Left lung (tissue), 10 donors: Measurements from ENCODE around the gene PPP1R12B. TPM values are rescaled to one million over a fixed set of nuclear protein-coding genes. Genes with fewer than 3 reads are reported as not detected.
"Not testable (repeated sequence)": the region's sequence is repeated elsewhere in the genome, so short reads cannot be mapped to it uniquely, and the experiment has no call there.

Experiments
- ATAC-seq: fragments of 200-7000 bp; cut with Tn5 transposase; one replicate; pipeline ENCODE4 v1.9.1; 2020; ENCODE audit warnings: moderate library complexity
- DNase-seq, 4 donors: peaks; one replicate each; pipeline ENCODE4 v3.0.0-alpha.2; 2013 to 2020
- H3K27ac ChIP-seq, 2 donors: fragments of 200-600 bp; sonication (generic) in 1 of 2; one replicate each; pipeline versions ENCODE4 v1.5.0 to v1.8.0; 2020 to 2021
- H3K27me3 ChIP-seq, 2 donors: fragments of 200-600 bp; sonication (generic) in 1 of 2; one replicate each; pipeline versions ENCODE4 v1.5.0 to v1.8.0; 2020 to 2021
- H3K36me3 ChIP-seq, 2 donors: fragments of 200-600 bp; sonication (generic) in 1 of 2; one replicate each; pipeline versions ENCODE4 v1.5.0 to v1.8.0; 2020 to 2021
- H3K4me1 ChIP-seq, 2 donors: fragments of 200-600 bp; one replicate each; pipeline ENCODE4 v1.8.0; 2021
- H3K4me3 ChIP-seq, 2 donors: fragments of 200-600 bp; sonication (generic) in 1 of 2; one replicate each; pipeline versions ENCODE4 v1.5.0 to v1.8.0; 2020 to 2021; ENCODE audit warnings: mild to moderate bottlenecking in 1 of 2
- H3K9me3 ChIP-seq, 2 donors: fragments of 200-600 bp; sonication (generic) in 1 of 2; one replicate each; pipeline versions ENCODE4 v1.5.0 to v1.8.0; 2020 to 2021
- intact Hi-C, 2 donors: fragments of 100-400 bp; cut with DNase I; formaldehyde crosslinking; loops; one replicate each; pipeline versions ENCODE4 v1.11.2 to v1.14.2; 2022
- polyA plus RNA-seq, 6 donors: library from polyadenylated mRNA; unstranded; fragments of 120-200 nt; gene quantifications; one replicate each; pipeline ENCODE4 v1.2.1, GENCODE V29; 2013; ENCODE audit not compliant: insufficient read length in 6 of 6
- total RNA-seq, 2 donors: library from RNA; stranded (reverse); fragmentation: NEBNext Ultra II Directional; extraction: Animal tissue kit (Norgen Biotek cat#: 25700); gene quantifications; one replicate each; pipeline ENCODE4 v1.2.1, GENCODE V29; 2021
- TF ChIP-seq, protein P1 (sequence below), 2 donors: fragments of 200-600 bp; sonication (generic) in 1 of 2; IDR thresholded peaks; one replicate each; pipeline versions ENCODE4 v1.5.0 to v1.8.0; 2021; ENCODE audit warnings: antibody characterized with exemption in 2 of 2
- donor health status: DM: no; HTN: yes; CAD: no.
- donor health status: DM: no; HTN: no; CAD: no.

The PPP1R12B gene
- total and polyA plus RNA-seq, 8 donors: 25.8 to 45.9 (median 30.8) TPM

GRCh38 chr1:202616355-202616915 is 267.9 kb downstream of the PPP1R12B start:
- no peak overlapping the region for H3K4me3 ChIP-seq
- TF ChIP-seq, protein P1, sequence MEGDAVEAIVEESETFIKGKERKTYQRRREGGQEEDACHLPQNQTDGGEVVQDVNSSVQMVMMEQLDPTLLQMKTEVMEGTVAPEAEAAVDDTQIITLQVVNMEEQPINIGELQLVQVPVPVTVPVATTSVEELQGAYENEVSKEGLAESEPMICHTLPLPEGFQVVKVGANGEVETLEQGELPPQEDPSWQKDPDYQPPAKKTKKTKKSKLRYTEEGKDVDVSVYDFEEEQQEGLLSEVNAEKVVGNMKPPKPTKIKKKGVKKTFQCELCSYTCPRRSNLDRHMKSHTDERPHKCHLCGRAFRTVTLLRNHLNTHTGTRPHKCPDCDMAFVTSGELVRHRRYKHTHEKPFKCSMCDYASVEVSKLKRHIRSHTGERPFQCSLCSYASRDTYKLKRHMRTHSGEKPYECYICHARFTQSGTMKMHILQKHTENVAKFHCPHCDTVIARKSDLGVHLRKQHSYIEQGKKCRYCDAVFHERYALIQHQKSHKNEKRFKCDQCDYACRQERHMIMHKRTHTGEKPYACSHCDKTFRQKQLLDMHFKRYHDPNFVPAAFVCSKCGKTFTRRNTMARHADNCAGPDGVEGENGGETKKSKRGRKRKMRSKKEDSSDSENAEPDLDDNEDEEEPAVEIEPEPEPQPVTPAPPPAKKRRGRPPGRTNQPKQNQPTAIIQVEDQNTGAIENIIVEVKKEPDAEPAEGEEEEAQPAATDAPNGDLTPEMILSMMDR (IDR thresholded peaks at IDR 0.05): no peak
- no peaks in the 10 kb centered on the region for H3K36me3 ChIP-seq
- H3K4me1 ChIP-seq: peaks cover 13 to 34% of the 10 kb centered on the region in 2 donors
- no peaks in the 10 kb centered on the region for H3K9me3 ChIP-seq
- ATAC-seq (no peak), DNase-seq (no peak)
- H3K27ac ChIP-seq: no peak overlapping the region
- peaks cover 0 to 86% of the 10 kb centered on the region in 2 donors for H3K27me3 ChIP-seq
- intact Hi-C loops: no loop called here

DNA sequence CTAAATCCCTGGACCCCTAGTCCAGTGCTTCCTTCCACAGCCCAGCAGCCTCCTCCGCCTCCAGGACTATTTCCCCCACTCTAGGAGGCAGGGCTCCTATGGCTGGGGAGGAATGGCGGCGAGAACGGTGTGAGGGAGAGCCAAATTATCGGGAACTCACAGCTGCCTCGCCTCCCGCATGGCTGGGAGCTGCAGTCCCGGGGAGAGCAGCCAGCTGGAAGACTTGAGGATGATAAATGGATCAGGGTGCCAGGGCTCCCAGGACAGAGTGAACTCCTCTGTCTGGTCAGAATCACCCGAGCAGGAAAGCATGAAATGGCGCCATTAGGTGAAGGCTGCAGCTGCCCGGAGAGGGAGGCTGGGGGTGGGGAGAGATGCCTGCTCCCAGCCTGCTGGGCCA is 270.5 kb downstream of the PPP1R12B start:
- H3K9me3 ChIP-seq, intact Hi-C loops, H3K36me3 ChIP-seq, ATAC-seq, H3K4me3 ChIP-seq, DNase-seq, H3K27ac ChIP-seq: not testable (repeated sequence)
- H3K27me3 ChIP-seq: peaks cover 0 to 91% of the 10 kb centered on the region in 2 donors
- H3K4me1 ChIP-seq: peaks cover 13 to 27% of the 10 kb centered on the region in 2 donors

- ATAC-seq (no peak), DNase-seq (no peak)
- Histone ChIP-seq H3K4me3 (no peak overlapping the region), H3K27ac (no peak overlapping the region), H3K27me3 (peaks cover 0 to 88% of the 10 kb centered on the region in 2 donors), H3K4me1 (peaks cover 13 to 26% of the 10 kb centered on the region in 2 donors), H3K9me3 (no peaks in the 10 kb centered on the region), H3K36me3 (no peaks in the 10 kb centered on the region)
- intact Hi-C loops: no loop called here
- TF ChIP-seq, protein P1 (IDR thresholded peaks at IDR 0.05): no peak
Measured at GRCh38 chr1:202619505-202619904, 271.0 kb downstream of the PPP1R12B start.

GRCh38 chr1:202620036-202620435 is 271.5 kb downstream of the PPP1R12B start:
- Histone ChIP-seq H3K4me1 (peaks cover 10 to 21% of the 10 kb centered on the region in 2 donors), H3K27me3 (peaks cover 0 to 82% of the 10 kb centered on the region in 2 donors)
- H3K9me3 ChIP-seq, H3K4me3 ChIP-seq, intact Hi-C loops, H3K36me3 ChIP-seq, H3K27ac ChIP-seq, ATAC-seq: not testable (repeated sequence)
- DNase-seq: peak in 1 of 4 donors; percentile 34

GRCh38 chr1:202621446-202621845 is 272.9 kb downstream of the PPP1R12B start:
- Histone ChIP-seq H3K27ac (no peak overlapping the region), H3K9me3 (no peaks in the 10 kb centered on the region), H3K27me3 (peaks cover 0 to 88% of the 10 kb centered on the region in 2 donors), H3K36me3 (no peaks in the 10 kb centered on the region), H3K4me1 (peaks cover under 1 to 11% of the 10 kb centered on the region in 2 donors), H3K4me3 (no peak overlapping the region)
- intact Hi-C loops: no loop called here
- DNase-seq (no peak), ATAC-seq (no peak)
- TF ChIP-seq, protein P1 (IDR thresholded peaks at IDR 0.05): no peak

- intact Hi-C loops: no loop called here
Measured at GRCh38 chr1:202622388-202622787, 273.9 kb downstream of the PPP1R12B start.

More at GRCh38 chr1:202622388-202622787, 273.9 kb downstream of the PPP1R12B start:
- Histone ChIP-seq H3K27ac (no peak overlapping the region), H3K9me3 (no peaks in the 10 kb centered on the region), H3K27me3 (peaks cover 0 to 88% of the 10 kb centered on the region in 2 donors), H3K4me3 (no peak overlapping the region), H3K4me1 (peaks cover 0 to 4% of the 10 kb centered on the region in 2 donors), H3K36me3 (no peaks in the 10 kb centered on the region)
- no peak for DNase-seq
- TF ChIP-seq, protein P1 (IDR thresholded peaks at IDR 0.05): no peak
- ATAC-seq: no peak
